ENCODE measurements around the gene IGLL5.
"Not testable (repeated sequence)": the region's sequence is repeated elsewhere in the genome, so short reads cannot be mapped to it uniquely, and the experiment has no call there.

Gene IGLL5

DNA sequence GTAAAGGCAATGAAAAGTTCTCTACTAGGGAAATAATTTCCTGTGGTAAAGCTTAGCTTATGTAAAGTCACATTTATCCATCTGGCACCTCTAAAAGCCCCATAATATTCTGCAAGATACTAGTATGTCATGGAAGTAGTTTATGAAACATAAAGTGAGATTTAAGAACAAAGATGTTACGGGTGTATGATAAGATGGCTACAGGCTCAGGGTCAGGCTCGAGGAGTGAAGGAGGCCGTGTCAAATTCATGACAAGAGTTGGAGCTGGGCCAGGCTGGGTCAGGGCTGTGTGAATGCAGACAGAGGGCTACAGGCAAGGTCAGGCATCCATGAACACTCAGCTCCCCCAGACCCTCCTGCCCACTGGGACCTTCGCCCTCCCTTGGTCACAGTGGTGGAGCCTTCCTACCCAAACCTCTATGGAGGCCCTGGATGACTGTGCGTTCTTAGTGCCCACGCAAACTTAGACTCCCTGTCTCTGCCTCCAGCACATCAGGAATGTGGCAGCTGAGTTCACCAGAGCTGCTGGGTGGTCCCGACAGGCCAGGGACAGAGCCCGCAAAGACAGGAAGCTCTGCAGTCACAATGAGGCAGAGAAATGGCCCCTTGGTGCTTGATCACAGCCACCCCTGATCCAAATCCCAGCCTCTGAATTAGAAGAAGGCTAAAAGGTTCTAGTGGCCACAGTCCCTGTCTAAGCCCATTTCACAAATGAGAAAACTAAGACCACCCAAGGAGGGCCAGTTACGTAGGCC lies 14.8 kb downstream of the IGLL5 start:
- TF ChIP-seq, protein P1, sequence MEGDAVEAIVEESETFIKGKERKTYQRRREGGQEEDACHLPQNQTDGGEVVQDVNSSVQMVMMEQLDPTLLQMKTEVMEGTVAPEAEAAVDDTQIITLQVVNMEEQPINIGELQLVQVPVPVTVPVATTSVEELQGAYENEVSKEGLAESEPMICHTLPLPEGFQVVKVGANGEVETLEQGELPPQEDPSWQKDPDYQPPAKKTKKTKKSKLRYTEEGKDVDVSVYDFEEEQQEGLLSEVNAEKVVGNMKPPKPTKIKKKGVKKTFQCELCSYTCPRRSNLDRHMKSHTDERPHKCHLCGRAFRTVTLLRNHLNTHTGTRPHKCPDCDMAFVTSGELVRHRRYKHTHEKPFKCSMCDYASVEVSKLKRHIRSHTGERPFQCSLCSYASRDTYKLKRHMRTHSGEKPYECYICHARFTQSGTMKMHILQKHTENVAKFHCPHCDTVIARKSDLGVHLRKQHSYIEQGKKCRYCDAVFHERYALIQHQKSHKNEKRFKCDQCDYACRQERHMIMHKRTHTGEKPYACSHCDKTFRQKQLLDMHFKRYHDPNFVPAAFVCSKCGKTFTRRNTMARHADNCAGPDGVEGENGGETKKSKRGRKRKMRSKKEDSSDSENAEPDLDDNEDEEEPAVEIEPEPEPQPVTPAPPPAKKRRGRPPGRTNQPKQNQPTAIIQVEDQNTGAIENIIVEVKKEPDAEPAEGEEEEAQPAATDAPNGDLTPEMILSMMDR (IDR thresholded peaks at IDR 0.05; ENCODE audit: low read depth, low read length, missing control alignments), result no peak
- in situ Hi-C loops (cut with HindIII; ENCODE audit: low sequenced_read_pairs), result loop anchor here (25.0 kb wide), 1 partner anchor 315 kb away; no protein-coding TSS in a partner anchor
- no peak for DNase-seq (ENCODE audit: low read depth)
- H3K4me3 ChIP-seq (ENCODE audit: low read depth, low read length), result no peak overlapping the region

DNA sequence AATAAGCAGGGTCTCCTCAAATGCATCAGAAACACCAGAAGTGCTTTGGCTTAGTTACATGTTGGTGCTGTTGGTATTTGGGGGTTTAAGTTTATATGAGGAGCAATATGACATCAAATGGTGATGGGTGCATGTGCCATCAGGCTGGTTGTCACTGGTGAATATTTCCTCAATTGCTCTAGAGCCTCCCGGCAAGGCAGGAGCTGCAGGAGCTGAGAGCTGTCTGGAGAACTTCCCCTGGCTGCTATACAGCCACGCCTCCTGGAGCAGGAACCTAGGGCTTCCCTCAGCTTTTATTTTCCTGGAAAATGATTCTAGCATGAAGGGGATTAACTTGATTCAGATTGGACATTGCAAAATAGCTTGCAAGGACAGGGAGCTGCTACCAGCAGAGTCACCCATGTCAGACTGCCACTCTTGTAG lies 15.8 kb downstream of the IGLL5 start:
- TF ChIP-seq, protein P1 (IDR thresholded peaks at IDR 0.05; ENCODE audit: low read depth, low read length, missing control alignments), result no peak

DNA sequence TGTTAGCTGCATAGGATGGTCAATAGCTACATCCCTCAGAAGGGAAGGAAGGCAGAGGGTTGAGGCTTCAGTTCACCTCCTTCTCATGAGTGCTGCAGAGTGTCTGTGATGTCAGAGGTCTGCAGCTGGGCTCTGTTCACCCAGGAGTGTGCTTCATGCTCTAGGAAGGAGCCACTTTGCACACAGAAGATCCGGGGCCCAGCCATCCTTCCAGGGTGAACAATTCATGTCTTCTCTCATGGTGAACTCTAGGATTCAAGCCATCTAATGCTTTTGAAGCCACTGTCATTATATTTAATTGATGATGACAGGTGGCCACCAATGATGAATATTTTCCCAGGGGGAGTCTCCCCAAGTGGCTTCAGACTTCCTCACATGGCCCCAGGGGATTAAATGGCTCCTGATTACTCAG lies 16.2 kb downstream of the IGLL5 start:
- not testable (repeated sequence) for H3K4me3 ChIP-seq (ENCODE audit: low read depth, low read length); DNase-seq (ENCODE audit: low read depth)
- in situ Hi-C loops (cut with HindIII; ENCODE audit: low sequenced_read_pairs), result loop anchor here (25.0 kb wide), 1 partner anchor 316 kb away; no protein-coding TSS in a partner anchor

More for the DNA sequence above, 15.8 kb downstream of the IGLL5 start:
- in situ Hi-C loops (cut with HindIII; ENCODE audit: low sequenced_read_pairs), result loop anchor here (25.0 kb wide), 1 partner anchor 316 kb away; no protein-coding TSS in a partner anchor
- H3K4me3 ChIP-seq (ENCODE audit: low read depth, low read length), result no peak overlapping the region
- DNase-seq (ENCODE audit: low read depth), result no peak

DNA sequence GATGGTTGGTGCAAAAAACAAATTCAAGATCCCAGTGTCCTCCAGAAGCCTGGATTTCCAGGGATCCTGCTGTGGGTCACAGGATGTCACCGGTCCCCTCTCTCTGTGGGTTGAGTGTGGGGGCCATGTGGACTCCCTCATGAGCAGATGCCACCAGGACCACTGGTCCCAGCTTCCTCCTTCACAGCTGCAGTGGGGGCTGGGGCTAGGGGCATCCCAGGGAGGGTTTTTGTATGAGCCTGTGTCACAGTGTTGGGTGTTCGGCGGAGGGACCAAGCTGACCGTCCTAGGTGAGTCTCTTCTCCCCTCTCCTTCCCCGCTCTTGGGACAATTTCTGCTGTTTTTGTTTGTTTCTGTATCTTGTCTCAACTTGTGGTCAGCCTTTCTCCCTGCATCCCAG lies 17.1 kb downstream of the IGLL5 start:
- DNase-seq (ENCODE audit: low read depth); H3K4me3 ChIP-seq (ENCODE audit: low read depth, low read length): not testable (repeated sequence)
- in situ Hi-C loops (cut with HindIII; ENCODE audit: low sequenced_read_pairs), result loop anchor here (25.0 kb wide), 1 partner anchor 317 kb away; no protein-coding TSS in a partner anchor

DNA sequence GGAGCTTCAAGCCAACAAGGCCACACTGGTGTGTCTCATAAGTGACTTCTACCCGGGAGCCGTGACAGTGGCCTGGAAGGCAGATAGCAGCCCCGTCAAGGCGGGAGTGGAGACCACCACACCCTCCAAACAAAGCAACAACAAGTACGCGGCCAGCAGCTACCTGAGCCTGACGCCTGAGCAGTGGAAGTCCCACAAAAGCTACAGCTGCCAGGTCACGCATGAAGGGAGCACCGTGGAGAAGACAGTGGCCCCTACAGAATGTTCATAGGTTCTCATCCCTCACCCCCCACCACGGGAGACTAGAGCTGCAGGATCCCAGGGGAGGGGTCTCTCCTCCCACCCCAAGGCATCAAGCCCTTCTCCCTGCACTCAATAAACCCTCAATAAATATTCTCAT lies 18.8 kb downstream of the IGLL5 start:
- not testable (repeated sequence) for DNase-seq (ENCODE audit: low read depth); H3K4me3 ChIP-seq (ENCODE audit: low read depth, low read length)
- in situ Hi-C loops (cut with HindIII; ENCODE audit: low sequenced_read_pairs), result loop anchor here (25.0 kb wide), 1 partner anchor 319 kb away; no protein-coding TSS in a partner anchor

DNA sequence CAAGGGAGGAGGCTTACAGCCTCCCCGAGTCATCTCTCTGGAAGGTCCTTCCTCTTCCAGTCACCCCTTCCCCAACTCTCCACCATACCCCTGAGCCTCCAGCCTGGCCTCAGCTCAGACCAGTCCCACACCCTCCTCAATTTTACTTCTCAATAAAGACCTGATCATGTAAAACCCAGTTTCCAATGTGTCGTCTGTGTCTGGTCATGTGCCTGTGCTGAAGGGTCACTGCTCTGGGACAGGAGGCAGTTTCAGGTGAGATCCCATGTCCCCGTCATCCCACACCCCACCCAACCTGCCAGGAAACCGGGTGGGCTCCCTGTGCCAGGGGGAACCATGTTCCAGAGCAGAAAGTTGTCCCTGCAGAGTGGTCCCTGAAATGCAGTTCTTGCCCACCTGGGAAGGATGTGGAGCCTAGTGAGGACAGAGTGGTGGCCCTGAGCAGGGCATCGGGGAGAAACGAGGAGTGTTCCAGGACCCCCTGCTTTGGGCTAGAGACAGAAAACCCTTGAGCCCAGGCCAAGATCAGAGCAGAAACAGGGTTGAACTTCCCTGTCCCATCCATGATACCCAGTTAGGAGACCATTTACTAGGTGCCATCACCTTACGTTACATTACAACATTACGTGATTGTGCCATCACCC lies 19.4 kb downstream of the IGLL5 start:
- TF ChIP-seq, protein P1 (IDR thresholded peaks at IDR 0.05; ENCODE audit: low read depth, low read length, missing control alignments), result no peak
- no peak overlapping the region for H3K4me3 ChIP-seq (ENCODE audit: low read depth, low read length)
- in situ Hi-C loops (cut with HindIII; ENCODE audit: low sequenced_read_pairs), result loop anchor here (25.0 kb wide), 1 partner anchor 320 kb away; no protein-coding TSS in a partner anchor
- no peak for DNase-seq (ENCODE audit: low read depth)

DNA sequence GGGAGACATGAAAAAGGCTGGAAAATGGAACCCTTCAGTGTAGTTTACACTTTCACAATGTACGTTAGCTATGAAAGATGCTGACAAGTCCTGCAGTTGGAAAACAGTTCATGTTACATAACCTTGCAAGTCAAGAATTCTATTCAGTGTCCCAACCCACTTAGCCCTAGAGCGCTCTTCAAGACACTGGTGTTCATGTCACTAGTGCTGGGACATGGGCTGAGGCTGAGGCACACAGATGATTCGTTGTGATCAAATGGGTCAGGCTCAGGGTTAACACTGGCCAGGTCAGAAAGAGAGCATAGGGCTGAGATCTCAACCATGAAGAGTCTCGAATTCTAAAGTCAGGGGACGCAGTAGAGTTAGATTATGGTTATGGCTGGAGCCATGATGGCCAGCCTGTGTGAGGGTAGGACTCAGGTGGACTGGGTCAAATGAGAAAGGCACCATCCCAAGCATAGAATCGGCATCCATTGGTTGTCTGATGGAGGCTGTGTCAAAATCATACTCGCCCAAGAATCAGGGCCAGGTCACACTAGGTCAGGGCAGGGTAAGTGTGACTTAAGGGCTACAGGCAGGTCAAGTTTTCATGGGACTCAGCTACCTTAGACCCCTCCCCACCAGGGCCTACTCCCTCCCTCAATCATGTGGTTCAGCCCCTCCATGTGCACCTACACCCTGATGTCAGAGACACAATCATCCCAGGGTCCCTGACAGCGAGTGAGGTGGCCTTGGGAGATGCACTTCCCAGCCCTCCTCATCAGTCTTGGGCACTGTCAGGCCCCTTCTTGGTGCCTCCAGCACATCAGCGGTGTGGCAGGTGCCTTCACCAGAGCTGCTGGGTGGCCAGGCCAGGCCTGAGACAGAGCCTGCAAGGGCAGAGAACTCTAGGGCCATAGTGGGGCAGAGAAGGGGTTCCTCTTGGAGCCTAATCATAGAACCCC lies 20.2 kb downstream of the IGLL5 start:
- H3K4me3 ChIP-seq (ENCODE audit: low read depth, low read length), result no peak overlapping the region
- TF ChIP-seq, protein P1 (IDR thresholded peaks at IDR 0.05; ENCODE audit: low read depth, low read length, missing control alignments), result no peak
- no peak for DNase-seq (ENCODE audit: low read depth)
- in situ Hi-C loops (cut with HindIII; ENCODE audit: low sequenced_read_pairs), result loop anchor here (25.0 kb wide), 1 partner anchor 321 kb away; no protein-coding TSS in a partner anchor
